GM23338 (cell line): ENCODE measurements around the gene TPST2. TPM values are rescaled to one million over a fixed set of nuclear protein-coding genes. Genes with fewer than 3 reads are reported as not detected.

ENCODE experiments used
- ATAC-seq: fragments of 200-7000 bp; cut with Tn5 transposase; 3 replicates; pipeline ENCODE4 v1.9.1; 2020
- DNase-seq: peaks from one replicate; pipeline ENCODE4 v3.0.0-alpha.2; 2015; ENCODE audit warnings: low spot score
- H2AFZ ChIP-seq: fragments of 200-600 bp; sonication (generic); 2 replicates; pipeline ENCODE4 v1.8.0; 2016; ENCODE audit warnings: antibody characterized with exemption, mild to moderate bottlenecking, moderate library complexity
- H3F3A ChIP-seq: fragments of 200-600 bp; sonication (generic); replicated peaks from 2 replicates; pipeline ENCODE4 v1.8.0; 2017; ENCODE audit warnings: antibody characterized with exemption, mixed run types, low read depth
- H3K27ac ChIP-seq: fragments of 200-600 bp; sonication (generic); 2 replicates; pipeline ENCODE4 v1.6.1; 2016; ENCODE audit warnings: low read depth
- H3K27me3 ChIP-seq: fragments of 200-600 bp; sonication (generic); 2 replicates; pipeline ENCODE4 v1.8.0; 2016; ENCODE audit warnings: mild to moderate bottlenecking, mixed run types, moderate library complexity; ENCODE audit not compliant: insufficient read depth
- H3K36me3 ChIP-seq: fragments of 200-600 bp; sonication (generic); 2 replicates; pipeline ENCODE4 v1.8.0; 2016; ENCODE audit warnings: mild to moderate bottlenecking; ENCODE audit not compliant: insufficient read depth
- H3K4me1 ChIP-seq: fragments of 200-600 bp; sonication (generic); 2 replicates; pipeline ENCODE4 v1.8.0; 2016; ENCODE audit warnings: mild to moderate bottlenecking, moderate library complexity; ENCODE audit not compliant: insufficient read depth
- H3K4me2 ChIP-seq: fragments of 200-600 bp; sonication (generic); 2 replicates; pipeline ENCODE4 v1.7.1; 2017; ENCODE audit warnings: mixed run types
- H3K4me3 ChIP-seq: fragments of 200-600 bp; sonication (generic); 2 replicates; pipeline ENCODE4 v1.6.1; 2016; ENCODE audit warnings: mixed run types
- H3K79me2 ChIP-seq: fragments of 200-600 bp; sonication (generic); replicated peaks from 2 replicates; pipeline ENCODE4 v1.8.0; 2017; ENCODE audit warnings: mild to moderate bottlenecking; ENCODE audit not compliant: insufficient read depth
- H3K9me2 ChIP-seq: fragments of 200-600 bp; sonication (generic); 2 replicates; pipeline ENCODE4 v1.8.0; 2017; ENCODE audit not compliant: insufficient read depth
- H4K20me1 ChIP-seq: fragments of 200-600 bp; sonication (generic); replicated peaks from 2 replicates; pipeline ENCODE4 v1.8.0; 2017; ENCODE audit warnings: mild to moderate bottlenecking; ENCODE audit not compliant: insufficient read depth
- H3K27ac Mint-ChIP-seq: 2 replicates; pipeline ENCODE4 v1.8.0; 2020; ENCODE audit warnings: inconsistent platforms, mild to moderate bottlenecking, moderate library complexity, mixed read lengths
- H3K27me3 Mint-ChIP-seq: 3 replicates; pipeline ENCODE4 v1.8.0; 2022; ENCODE audit warnings: low read depth, mild to moderate bottlenecking, moderate library complexity, mixed read lengths, inconsistent platforms; ENCODE audit not compliant: insufficient read depth, poor library complexity
- H3K36me3 Mint-ChIP-seq: 3 replicates; pipeline ENCODE4 v1.8.0; 2021; ENCODE audit warnings: low read depth, mild to moderate bottlenecking, inconsistent platforms, moderate library complexity, mixed read lengths
- H3K4me1 Mint-ChIP-seq: 3 replicates; pipeline ENCODE4 v1.8.0; 2020; ENCODE audit warnings: mild to moderate bottlenecking, inconsistent platforms, mixed read lengths
- H3K4me3 Mint-ChIP-seq: 3 replicates; pipeline ENCODE4 v1.8.0; 2021; ENCODE audit warnings: moderate library complexity, mild to moderate bottlenecking, inconsistent platforms, mixed read lengths
- H3K9me3 Mint-ChIP-seq: 3 replicates; pipeline ENCODE4 v1.8.0; 2020; ENCODE audit warnings: moderate library complexity, mild to moderate bottlenecking, inconsistent platforms, mixed read lengths
- EZH2 ChIP-seq: fragments of 200-600 bp; sonication (generic); IDR thresholded peaks from one replicate; pipeline ENCODE4 v1.8.0; 2017; ENCODE audit warnings: antibody characterized with exemption, mild to moderate bottlenecking, low read depth; ENCODE audit not compliant: unreplicated experiment
- EZH2phosphoT487 ChIP-seq: fragments of 200-600 bp; sonication (generic); IDR thresholded peaks from one replicate; pipeline ENCODE4 v1.8.1; 2018; ENCODE audit warnings: antibody characterized with exemption; ENCODE audit not compliant: unreplicated experiment
- NANOG ChIP-seq: IDR thresholded peaks from 2 replicates; pipeline ENCODE4 v1.6.1; 2016; ENCODE audit warnings: antibody characterized with exemption, borderline replicate concordance
- POLR2AphosphoS5 ChIP-seq: IDR thresholded peaks from 2 replicates; pipeline ENCODE4 v1.6.1; 2016; ENCODE audit warnings: antibody characterized with exemption, low read depth
- STAT1 ChIP-seq: IDR thresholded peaks from one replicate; pipeline ENCODE4 v1.6.1; 2016; ENCODE audit warnings: antibody characterized with exemption; ENCODE audit not compliant: unreplicated experiment
- ZNF331 ChIP-seq: fragments of 250-450 bp; sonication (Bioruptor Pico); IDR thresholded peaks from 2 replicates; pipeline ENCODE4 v1.5.0; 2020; ENCODE audit warnings: low read depth, mild to moderate bottlenecking, moderate library complexity
- polyA plus RNA-seq: library from polyadenylated mRNA; unstranded; fragments of >200 nt; fragmentation: Nextera tagmentation; extraction: Ambion mirVana; gene quantifications from 2 replicates; pipeline ENCODE4 v1.2.1, GENCODE V29; 2016
- total RNA-seq: library from RNA; depleted of rRNA; stranded (reverse); fragments of >200 nt; shearing (Covaris generic); gene quantifications from 2 replicates; pipeline ENCODE4 v1.2.3, GENCODE V29; 2014
- TF ChIP-seq, protein P1 (sequence below), 2 experiments: fragments of 200-600 bp in 1 of 2; sonication (generic) in 1 of 2; conservative IDR thresholded peaks; 2 replicates each; pipeline versions ENCODE4 v1.5.1 to v1.6.1; 2016 to 2017; ENCODE audit warnings: antibody characterized with exemption in 2 of 2, low read depth in 2 of 2, mild to moderate bottlenecking in 2 of 2, moderate library complexity in 1 of 2
- TF ChIP-seq, protein P2 (sequence below): IDR thresholded peaks from one replicate; pipeline ENCODE4 v1.6.1; 2018; ENCODE audit warnings: antibody characterized with exemption; ENCODE audit not compliant: unreplicated experiment
- TF ChIP-seq, protein P3 (sequence below): fragments of 250-450 bp; sonication (Bioruptor Pico); IDR thresholded peaks from 2 replicates; pipeline ENCODE4 v1.5.0; 2020; ENCODE audit warnings: mild to moderate bottlenecking, moderate library complexity

The TPST2 gene
- total and polyA plus RNA-seq, 2 experiments from 2014 or later: 37.9 to 127 TPM

DNA sequence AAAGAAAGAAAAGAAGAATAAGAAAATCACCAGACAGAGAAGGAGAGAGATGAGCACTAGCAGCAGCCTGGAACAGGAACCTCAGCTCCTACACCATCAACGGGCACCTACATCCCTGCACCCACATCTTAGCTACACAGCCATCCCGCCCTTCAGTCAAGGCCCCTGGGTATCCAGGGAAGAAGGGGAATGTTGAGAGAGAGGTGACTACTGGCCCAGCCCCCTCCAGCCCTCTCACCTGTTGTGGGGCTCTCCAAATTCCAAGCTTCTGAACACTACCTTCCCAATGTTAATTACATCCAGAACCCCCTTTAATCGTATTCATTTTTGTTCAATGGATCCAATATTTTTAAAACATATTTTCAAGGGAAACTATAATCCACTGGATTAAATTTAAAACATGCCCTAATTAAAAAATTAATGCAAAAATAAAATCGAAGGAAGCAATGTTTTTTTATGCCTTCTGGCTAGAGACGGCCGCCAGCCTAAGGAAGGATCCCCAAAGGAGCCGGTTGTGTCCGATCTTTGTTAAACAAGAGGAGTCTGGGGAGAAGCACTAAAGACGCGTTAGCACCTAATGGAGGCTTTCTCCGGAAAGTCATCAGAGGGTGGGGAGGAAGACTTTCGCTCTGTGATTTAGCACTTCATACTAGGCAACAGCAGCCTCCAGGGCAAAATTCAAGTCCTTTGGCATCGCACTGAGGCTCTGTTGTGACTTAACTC, 9.5 kb downstream of the TPST2 start (continued):
- TF ChIP-seq, protein P1, sequence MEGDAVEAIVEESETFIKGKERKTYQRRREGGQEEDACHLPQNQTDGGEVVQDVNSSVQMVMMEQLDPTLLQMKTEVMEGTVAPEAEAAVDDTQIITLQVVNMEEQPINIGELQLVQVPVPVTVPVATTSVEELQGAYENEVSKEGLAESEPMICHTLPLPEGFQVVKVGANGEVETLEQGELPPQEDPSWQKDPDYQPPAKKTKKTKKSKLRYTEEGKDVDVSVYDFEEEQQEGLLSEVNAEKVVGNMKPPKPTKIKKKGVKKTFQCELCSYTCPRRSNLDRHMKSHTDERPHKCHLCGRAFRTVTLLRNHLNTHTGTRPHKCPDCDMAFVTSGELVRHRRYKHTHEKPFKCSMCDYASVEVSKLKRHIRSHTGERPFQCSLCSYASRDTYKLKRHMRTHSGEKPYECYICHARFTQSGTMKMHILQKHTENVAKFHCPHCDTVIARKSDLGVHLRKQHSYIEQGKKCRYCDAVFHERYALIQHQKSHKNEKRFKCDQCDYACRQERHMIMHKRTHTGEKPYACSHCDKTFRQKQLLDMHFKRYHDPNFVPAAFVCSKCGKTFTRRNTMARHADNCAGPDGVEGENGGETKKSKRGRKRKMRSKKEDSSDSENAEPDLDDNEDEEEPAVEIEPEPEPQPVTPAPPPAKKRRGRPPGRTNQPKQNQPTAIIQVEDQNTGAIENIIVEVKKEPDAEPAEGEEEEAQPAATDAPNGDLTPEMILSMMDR (conservative IDR thresholded peaks at IDR 0.05; ENCODE audit: low read depth in 2 of 2): no peak

DNA sequence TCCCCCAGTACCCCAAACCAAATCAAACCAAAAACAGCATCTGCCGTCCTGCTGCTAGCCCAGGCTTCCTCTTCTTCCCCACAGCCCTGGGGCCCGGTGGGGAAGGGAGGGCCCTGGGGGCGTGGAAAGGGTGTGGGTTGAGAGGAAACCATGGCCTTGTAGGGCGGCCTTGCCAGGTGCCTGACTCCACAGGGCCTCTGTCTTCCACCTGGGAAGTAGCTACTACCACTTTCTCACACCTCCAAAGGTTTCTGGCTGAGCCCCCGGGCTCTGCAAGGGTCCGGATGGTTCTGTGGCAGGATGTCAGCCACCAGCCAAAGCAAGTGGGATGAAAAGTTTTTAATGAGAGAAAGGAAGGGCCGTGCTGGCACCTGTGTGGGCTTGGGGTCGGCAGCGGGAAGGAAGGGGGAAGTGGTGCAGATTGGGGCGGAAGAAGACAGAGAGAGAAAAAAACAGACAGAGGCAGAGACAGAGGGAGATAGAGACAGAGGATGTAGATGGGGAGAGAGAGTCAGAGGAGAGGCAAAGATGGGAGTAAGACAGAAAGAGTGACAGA, 10.5 kb downstream of the TPST2 start:
- H3K4me3 Mint-ChIP-seq: no peak overlapping the region
- H3K4me1 ChIP-seq: peaks cover 59% of the 10 kb centered on the region
- H3K4me2 ChIP-seq: peak overlapping the region; percentile 66
- peaks cover 24% of the 10 kb centered on the region; the same call in 1 of the 2 replicates for H3F3A ChIP-seq
- no peaks in the 10 kb centered on the region; the same call in 2 of the 3 replicates for H3K9me3 Mint-ChIP-seq
- no peaks in the 10 kb centered on the region for H3K27me3 ChIP-seq
- DNase-seq: no peak
- H3K4me3 ChIP-seq: no peak overlapping the region
- peak; percentile 20 for ATAC-seq
- H3K27ac Mint-ChIP-seq: peak overlapping the region; percentile 74
- H3K36me3 Mint-ChIP-seq: peaks cover 43% of the 10 kb centered on the region
- H2AFZ ChIP-seq: no peak overlapping the region
- H3K36me3 ChIP-seq: no peaks in the 10 kb centered on the region
- peaks cover 65% of the 10 kb centered on the region for H3K4me1 Mint-ChIP-seq
- 0 out of 2 replicates have a peak overlapping the region, but pooled peaks have one; percentile 12 for H3K27ac ChIP-seq
- peaks cover 24% of the 10 kb centered on the region for H4K20me1 ChIP-seq
- H3K79me2 ChIP-seq: peaks cover 97% of the 10 kb centered on the region
- no peaks in the 10 kb centered on the region for H3K9me2 ChIP-seq
- peaks cover 9% of the 10 kb centered on the region for H3K27me3 Mint-ChIP-seq
- TF ChIP-seq EZH2phosphoT487 (no peak), POLR2AphosphoS5 (no peak), EZH2 (no peak), NANOG (no peak), ZNF331 (CRISPR knock-in tag) (no peak), STAT1 (no peak)
- TF ChIP-seq, protein P2, sequence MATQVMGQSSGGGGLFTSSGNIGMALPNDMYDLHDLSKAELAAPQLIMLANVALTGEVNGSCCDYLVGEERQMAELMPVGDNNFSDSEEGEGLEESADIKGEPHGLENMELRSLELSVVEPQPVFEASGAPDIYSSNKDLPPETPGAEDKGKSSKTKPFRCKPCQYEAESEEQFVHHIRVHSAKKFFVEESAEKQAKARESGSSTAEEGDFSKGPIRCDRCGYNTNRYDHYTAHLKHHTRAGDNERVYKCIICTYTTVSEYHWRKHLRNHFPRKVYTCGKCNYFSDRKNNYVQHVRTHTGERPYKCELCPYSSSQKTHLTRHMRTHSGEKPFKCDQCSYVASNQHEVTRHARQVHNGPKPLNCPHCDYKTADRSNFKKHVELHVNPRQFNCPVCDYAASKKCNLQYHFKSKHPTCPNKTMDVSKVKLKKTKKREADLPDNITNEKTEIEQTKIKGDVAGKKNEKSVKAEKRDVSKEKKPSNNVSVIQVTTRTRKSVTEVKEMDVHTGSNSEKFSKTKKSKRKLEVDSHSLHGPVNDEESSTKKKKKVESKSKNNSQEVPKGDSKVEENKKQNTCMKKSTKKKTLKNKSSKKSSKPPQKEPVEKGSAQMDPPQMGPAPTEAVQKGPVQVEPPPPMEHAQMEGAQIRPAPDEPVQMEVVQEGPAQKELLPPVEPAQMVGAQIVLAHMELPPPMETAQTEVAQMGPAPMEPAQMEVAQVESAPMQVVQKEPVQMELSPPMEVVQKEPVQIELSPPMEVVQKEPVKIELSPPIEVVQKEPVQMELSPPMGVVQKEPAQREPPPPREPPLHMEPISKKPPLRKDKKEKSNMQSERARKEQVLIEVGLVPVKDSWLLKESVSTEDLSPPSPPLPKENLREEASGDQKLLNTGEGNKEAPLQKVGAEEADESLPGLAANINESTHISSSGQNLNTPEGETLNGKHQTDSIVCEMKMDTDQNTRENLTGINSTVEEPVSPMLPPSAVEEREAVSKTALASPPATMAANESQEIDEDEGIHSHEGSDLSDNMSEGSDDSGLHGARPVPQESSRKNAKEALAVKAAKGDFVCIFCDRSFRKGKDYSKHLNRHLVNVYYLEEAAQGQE: no peak
- TF ChIP-seq, protein P1 (conservative IDR thresholded peaks at IDR 0.05; ENCODE audit: low read depth in 2 of 2): no peak
- TF ChIP-seq, protein P3, sequence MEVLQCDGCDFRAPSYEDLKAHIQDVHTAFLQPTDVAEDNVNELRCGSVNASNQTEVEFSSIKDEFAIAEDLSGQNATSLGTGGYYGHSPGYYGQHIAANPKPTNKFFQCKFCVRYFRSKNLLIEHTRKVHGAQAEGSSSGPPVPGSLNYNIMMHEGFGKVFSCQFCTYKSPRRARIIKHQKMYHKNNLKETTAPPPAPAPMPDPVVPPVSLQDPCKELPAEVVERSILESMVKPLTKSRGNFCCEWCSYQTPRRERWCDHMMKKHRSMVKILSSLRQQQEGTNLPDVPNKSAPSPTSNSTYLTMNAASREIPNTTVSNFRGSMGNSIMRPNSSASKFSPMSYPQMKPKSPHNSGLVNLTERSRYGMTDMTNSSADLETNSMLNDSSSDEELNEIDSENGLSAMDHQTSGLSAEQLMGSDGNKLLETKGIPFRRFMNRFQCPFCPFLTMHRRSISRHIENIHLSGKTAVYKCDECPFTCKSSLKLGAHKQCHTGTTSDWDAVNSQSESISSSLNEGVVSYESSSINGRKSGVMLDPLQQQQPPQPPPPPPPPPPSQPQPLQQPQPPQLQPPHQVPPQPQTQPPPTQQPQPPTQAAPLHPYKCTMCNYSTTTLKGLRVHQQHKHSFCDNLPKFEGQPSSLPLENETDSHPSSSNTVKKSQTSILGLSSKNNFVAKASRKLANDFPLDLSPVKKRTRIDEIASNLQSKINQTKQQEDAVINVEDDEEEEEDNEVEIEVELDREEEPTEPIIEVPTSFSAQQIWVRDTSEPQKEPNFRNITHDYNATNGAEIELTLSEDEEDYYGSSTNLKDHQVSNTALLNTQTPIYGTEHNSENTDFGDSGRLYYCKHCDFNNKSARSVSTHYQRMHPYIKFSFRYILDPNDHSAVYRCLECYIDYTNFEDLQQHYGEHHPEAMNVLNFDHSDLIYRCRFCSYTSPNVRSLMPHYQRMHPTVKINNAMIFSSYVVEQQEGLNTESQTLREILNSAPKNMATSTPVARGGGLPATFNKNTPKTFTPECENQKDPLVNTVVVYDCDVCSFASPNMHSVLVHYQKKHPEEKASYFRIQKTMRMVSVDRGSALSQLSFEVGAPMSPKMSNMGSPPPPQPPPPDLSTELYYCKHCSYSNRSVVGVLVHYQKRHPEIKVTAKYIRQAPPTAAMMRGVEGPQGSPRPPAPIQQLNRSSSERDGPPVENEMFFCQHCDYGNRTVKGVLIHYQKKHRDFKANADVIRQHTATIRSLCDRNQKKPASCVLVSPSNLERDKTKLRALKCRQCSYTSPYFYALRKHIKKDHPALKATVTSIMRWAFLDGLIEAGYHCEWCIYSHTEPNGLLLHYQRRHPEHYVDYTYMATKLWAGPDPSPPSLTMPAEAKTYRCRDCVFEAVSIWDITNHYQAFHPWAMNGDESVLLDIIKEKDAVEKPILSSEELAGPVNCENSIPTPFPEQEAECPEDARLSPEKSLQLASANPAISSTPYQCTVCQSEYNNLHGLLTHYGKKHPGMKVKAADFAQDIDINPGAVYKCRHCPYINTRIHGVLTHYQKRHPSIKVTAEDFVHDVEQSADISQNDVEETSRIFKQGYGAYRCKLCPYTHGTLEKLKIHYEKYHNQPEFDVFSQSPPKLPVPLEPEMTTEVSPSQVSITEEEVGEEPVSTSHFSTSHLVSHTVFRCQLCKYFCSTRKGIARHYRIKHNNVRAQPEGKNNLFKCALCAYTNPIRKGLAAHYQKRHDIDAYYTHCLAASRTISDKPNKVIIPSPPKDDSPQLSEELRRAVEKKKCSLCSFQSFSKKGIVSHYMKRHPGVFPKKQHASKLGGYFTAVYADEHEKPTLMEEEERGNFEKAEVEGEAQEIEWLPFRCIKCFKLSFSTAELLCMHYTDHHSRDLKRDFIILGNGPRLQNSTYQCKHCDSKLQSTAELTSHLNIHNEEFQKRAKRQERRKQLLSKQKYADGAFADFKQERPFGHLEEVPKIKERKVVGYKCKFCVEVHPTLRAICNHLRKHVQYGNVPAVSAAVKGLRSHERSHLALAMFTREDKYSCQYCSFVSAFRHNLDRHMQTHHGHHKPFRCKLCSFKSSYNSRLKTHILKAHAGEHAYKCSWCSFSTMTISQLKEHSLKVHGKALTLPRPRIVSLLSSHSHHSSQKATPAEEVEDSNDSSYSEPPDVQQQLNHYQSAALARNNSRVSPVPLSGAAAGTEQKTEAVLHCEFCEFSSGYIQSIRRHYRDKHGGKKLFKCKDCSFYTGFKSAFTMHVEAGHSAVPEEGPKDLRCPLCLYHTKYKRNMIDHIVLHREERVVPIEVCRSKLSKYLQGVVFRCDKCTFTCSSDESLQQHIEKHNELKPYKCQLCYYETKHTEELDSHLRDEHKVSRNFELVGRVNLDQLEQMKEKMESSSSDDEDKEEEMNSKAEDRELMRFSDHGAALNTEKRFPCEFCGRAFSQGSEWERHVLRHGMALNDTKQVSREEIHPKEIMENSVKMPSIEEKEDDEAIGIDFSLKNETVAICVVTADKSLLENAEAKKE (CRISPR knock-in tag): no peak
